Kasumi-1 (cell line): ENCODE results near the gene SERPINA4.

Experiments used
- DNase-seq, 2 experiments: peaks; one replicate each; lab custom pipeline; 2025; lab: John Stamatoyannopoulos, UW

Gene SERPINA4

DNA sequence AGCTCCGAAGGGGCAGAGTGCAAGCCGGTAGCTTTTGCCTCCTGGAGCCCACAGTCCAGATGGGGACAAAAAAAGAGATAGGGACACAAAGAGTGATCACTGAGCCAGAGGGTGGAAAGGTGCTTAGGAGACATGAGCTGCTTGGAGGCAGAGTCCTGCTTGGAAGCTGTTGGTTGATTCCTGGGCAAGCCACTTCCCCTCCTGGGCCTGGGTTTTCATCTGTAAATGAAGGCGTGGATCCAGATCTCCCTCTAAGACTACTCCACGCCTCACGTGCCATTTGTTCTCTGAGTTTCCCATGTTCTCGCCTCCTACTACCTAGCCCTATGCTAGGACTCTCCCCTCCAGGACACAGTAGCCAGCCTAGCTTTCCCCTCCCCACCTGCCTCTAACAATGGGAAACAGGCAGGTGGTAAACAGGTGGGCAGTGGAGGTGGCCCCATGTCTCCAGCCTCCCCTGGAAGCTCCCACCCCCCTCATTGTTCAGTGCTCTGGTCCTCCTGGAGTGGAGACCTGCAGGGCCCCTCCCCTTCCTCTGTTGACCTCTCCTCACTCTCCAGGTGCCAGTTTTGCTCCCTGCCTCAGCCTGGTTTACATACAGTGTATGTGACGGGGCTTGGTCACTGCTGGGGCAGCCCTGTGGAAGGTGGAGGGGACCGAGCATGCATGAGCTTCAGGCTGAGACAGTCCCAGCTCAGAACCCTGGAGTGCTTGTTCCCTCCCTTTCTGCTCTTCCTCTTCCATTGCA lies 54.8 kb downstream of the SERPINA4 start:
- DNase-seq, result no peak

DNA sequence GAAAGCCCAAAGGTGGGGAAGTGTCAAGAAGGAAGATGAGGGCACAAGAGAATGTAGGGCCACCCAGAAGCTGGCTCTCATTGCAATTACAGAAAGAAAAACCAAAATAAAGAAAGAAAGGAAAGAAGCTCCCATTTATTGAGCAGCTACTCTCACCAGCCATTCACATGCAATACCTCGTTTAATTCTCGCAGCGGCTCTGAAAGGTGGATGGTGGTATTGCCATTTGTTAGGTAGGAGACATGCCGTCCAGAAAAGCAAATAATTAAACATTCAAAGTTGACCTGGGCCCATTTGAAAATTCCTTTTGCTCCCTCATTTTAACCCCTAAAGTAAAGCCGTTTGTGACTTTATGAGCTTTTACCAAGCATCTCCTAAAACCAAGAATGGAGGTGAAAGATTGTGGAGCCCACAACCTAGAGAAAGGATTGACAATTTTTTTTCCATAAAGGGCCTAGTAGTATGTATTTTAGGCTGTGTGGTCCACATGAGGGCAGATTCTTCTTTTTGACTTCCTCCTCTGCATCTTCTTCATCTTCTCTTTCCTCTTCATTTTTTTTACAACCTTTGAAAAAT lies 56.2 kb downstream of the SERPINA4 start:
- no peak for DNase-seq

DNA sequence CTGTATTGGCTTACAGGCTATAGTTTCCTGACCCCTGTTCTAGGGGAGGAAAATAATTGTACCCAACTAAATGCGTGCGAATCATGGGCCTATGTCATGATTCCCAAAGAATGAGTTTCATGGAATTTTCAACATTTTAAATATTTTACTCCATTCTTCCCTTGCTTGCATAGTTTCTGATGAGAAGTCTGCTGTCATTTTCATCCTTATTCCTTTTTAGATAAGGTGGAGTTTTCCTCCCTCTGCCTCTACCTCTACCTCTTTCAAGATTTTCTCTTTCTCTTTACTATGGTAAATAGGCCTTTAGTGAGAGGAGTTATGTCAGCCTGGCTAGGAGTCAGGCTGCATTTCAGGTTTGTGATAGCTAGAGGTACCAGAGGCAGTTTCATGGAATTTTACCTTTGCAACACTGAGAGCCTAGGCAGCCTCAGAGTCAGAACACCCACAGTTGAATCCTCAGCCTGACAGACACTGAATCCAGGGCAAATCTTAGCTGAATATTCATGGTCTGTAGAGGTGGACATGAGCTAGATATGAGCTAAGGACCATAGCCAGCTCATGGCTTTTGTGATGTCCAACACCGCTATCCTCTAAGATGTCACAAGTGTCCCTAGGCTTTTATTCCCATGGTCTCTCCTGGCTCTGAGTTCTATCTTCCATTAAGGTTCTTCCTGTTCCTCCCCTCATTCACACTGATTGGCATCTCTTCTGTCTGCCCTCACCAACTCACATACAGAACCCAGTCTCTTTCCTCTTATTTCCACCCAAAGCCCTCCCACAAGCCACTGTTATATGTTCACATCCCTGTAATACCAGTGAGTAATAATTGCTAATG lies 57.0 kb downstream of the SERPINA4 start:
- peak in 1 of 2 experiments; percentile 1 for DNase-seq

DNA sequence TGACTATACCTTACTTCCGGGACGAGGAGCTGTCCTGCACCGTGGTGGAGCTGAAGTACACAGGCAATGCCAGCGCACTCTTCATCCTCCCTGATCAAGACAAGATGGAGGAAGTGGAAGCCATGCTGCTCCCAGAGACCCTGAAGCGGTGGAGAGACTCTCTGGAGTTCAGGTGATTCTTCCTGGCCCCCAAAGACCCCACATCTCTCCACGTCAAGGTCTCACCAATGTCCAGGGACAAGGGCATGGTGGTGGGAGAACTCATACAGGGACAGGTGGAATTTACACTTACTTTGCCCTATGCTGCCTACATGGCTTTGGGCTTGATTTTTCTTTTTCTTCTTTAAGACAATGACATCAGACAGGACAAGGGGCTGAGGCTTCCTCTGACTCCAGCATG lies 58.1 kb downstream of the SERPINA4 start:
- no peak for DNase-seq
